GM18861 (cell line): ENCODE data around the gene TRPM5.

Experiments used
- ATAC-seq: cut with Tn5 transposase; IDR thresholded peaks from one replicate; pipeline ENCODE4 v1.9.1; 2021; ENCODE audit not compliant: unreplicated experiment

Gene TRPM5

GRCh38 chr11:2437516-2437915, 6.8 kb downstream of the TRPM5 start:
- no peak for ATAC-seq

GRCh38 chr11:2436521-2437031, 7.7 kb downstream of the TRPM5 start:
- ATAC-seq: no peak

GRCh38 chr11:2436013-2436520, 8.2 kb downstream of the TRPM5 start:
- no peak for ATAC-seq

GRCh38 chr11:2435288-2436012, 8.9 kb downstream of the TRPM5 start:
- ATAC-seq: no peak

GRCh38 chr11:2434506-2435255, 9.6 kb downstream of the TRPM5 start:
- ATAC-seq: no peak

GRCh38 chr11:2434008-2434407, 10.3 kb downstream of the TRPM5 start:
- no peak for ATAC-seq

- ATAC-seq: no peak
Observed at GRCh38 chr11:2433106-2433925, 11.0 kb downstream of the TRPM5 start.

- ATAC-seq: no peak
Observed at GRCh38 chr11:2432628-2433071, 11.7 kb downstream of the TRPM5 start.

GRCh38 chr11:2432171-2432621, 12.1 kb downstream of the TRPM5 start:
- ATAC-seq: no peak

- ATAC-seq: no peak
Observed at GRCh38 chr11:2431395-2431794, 12.9 kb downstream of the TRPM5 start.

GRCh38 chr11:2428322-2428795, 16.0 kb downstream of the TRPM5 start:
- ATAC-seq: no peak

GRCh38 chr11:2427721-2428321, 16.5 kb downstream of the TRPM5 start:
- no peak for ATAC-seq

- ATAC-seq: no peak
Observed at GRCh38 chr11:2426826-2427521, 17.3 kb downstream of the TRPM5 start.

GRCh38 chr11:2426221-2426620, 18.1 kb downstream of the TRPM5 start:
- ATAC-seq: no peak

GRCh38 chr11:2425506-2425905, 18.8 kb downstream of the TRPM5 start:
- ATAC-seq: no peak

GRCh38 chr11:2424811-2425495, 19.4 kb downstream of the TRPM5 start:
- no peak for ATAC-seq

GRCh38 chr11:2423157-2424025, 20.9 kb downstream of the TRPM5 start:
- ATAC-seq: no peak

GRCh38 chr11:2422461-2423156, 21.7 kb downstream of the TRPM5 start:
- no peak for ATAC-seq
